PFSK-1 (cell line): Measurements from ENCODE around the gene ABR.

Experiments
- POLR2AphosphoS5 ChIP-seq: IDR thresholded peaks from 2 replicates; pipeline ENCODE4 v1.6.1; 2012; ENCODE audit warnings: low read depth, mild to moderate bottlenecking, control low read depth, low read length, moderate library complexity
- SIN3A ChIP-seq: IDR thresholded peaks from 2 replicates; pipeline ENCODE4 v1.6.1; 2012; ENCODE audit warnings: mild to moderate bottlenecking, low read length, moderate library complexity, borderline replicate concordance; ENCODE audit not compliant: insufficient read depth

DNA sequence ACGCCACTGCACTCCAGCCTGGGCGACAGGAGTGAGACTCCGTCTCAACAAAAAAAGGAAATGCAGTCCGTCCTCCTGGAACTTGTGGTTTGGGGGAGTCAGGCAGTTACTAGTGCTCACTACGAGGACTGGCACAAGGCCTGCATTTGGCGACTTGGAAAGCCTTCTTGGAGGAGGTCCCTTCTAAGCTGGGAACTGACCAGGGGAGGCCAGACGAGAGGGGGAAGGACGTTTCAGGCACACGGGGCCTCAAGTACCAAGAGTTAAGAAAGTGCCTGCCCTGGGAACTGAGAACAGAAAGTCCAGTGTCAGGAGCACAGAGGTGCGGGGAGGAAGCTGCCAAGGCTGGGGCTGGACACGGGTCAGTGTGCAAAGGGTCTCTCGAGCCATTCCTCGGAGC is 89.9 kb downstream of the ABR start:
- TF ChIP-seq SIN3A (no peak), POLR2AphosphoS5 (no peak)
